Thymus (tissue), 11 donors: Measurements from ENCODE around the gene C1RL. TPM values are rescaled to one million over a fixed set of nuclear protein-coding genes. Genes with fewer than 3 reads are reported as not detected.

Source experiments
- DNase-seq, 9 donors: peaks; one replicate each; pipeline ENCODE4 v3.0.0-alpha.2; 2013; ENCODE audit warnings: low spot score in 9 of 9, low read depth in 6 of 9, missing footprints in 1 of 9
- H3K27ac ChIP-seq, 2 donors: one replicate each; pipeline ENCODE4 v1.5.1; 2013; ENCODE audit warnings: control low read depth in 1 of 2, low read depth in 1 of 2, low read length in 1 of 2, mild to moderate bottlenecking in 1 of 2, moderate library complexity in 1 of 2
- H3K27me3 ChIP-seq, 2 donors: one replicate each; pipeline ENCODE4 v1.5.1; 2013; ENCODE audit warnings: low read length in 1 of 2; ENCODE audit not compliant: control insufficient read depth in 2 of 2, insufficient read depth in 1 of 2
- H3K36me3 ChIP-seq, 2 donors: one replicate each; pipeline ENCODE4 v1.5.1; 2013; ENCODE audit warnings: low read length in 1 of 2, mild to moderate bottlenecking in 1 of 2, moderate library complexity in 1 of 2; ENCODE audit not compliant: control insufficient read depth in 2 of 2, insufficient read depth in 2 of 2
- H3K4me1 ChIP-seq, 2 donors: one replicate each; pipeline ENCODE4 v1.5.1; 2013; ENCODE audit warnings: low read length in 2 of 2; ENCODE audit not compliant: control insufficient read depth in 2 of 2, insufficient read depth in 2 of 2
- H3K4me3 ChIP-seq, 2 donors: one replicate each; pipeline ENCODE4 v1.5.1; 2013; ENCODE audit warnings: low read length in 2 of 2, control low read depth in 1 of 2, mild to moderate bottlenecking in 1 of 2
- H3K9me3 ChIP-seq, 2 donors: one replicate each; pipeline ENCODE4 v1.5.1; 2013; ENCODE audit warnings: low read length in 1 of 2, mild to moderate bottlenecking in 1 of 2; ENCODE audit not compliant: control insufficient read depth in 2 of 2, insufficient read depth in 1 of 2
- WGBS: extraction: QIAGEN DNeasy Blood & Tissue Kit; methylation state at CpG from one replicate; pipeline ENCODE4 v1.1.7; 2013; 5-methylcytosine and 5-hydroxymethylcytosine counted together
- polyA plus RNA-seq: library from polyadenylated mRNA; stranded (reverse); fragments of 200-250 nt; gene quantifications from one replicate; pipeline ENCODE4 v1.2.3, GENCODE V29; 2013
- total RNA-seq: library from RNA; stranded (reverse); fragments of 120-200 nt; gene quantifications from one replicate; pipeline ENCODE4 v1.2.4, GENCODE V29; 2013
- donor health status: healthy.

The C1RL gene
- total and polyA plus RNA-seq, 2 donors, result 17.4 to 54.8 TPM

GRCh38 chr12:7102582-7102981, 6.4 kb downstream of the C1RL start:
- Histone ChIP-seq H3K9me3 (no peaks in the 10 kb centered on the region), H3K4me3 (no peak overlapping the region), H3K4me1 (peaks cover 0 to 11% of the 10 kb centered on the region in 2 donors), H3K27me3 (no peaks in the 10 kb centered on the region), H3K36me3 (peaks cover 4 to 10% of the 10 kb centered on the region in 2 donors), H3K27ac (no peak overlapping the region)
- DNase-seq, result no peak
- WGBS, result 70% methylated on average over 3 of the region's 3 CpGs

GRCh38 chr12:7101694-7102131, 7.3 kb downstream of the C1RL start:
- WGBS, result 97% methylated on average over 10 of the region's 10 CpGs
- Histone ChIP-seq H3K27me3 (no peaks in the 10 kb centered on the region), H3K36me3 (peaks cover 4 to 10% of the 10 kb centered on the region in 2 donors), H3K4me3 (no peak overlapping the region), H3K27ac (no peak overlapping the region), H3K4me1 (peaks cover 0 to 8% of the 10 kb centered on the region in 2 donors), H3K9me3 (no peaks in the 10 kb centered on the region)
- DNase-seq, result no peak

- Histone ChIP-seq H3K27ac (no peak overlapping the region), H3K27me3 (no peaks in the 10 kb centered on the region), H3K4me1 (peaks cover 0 to 12% of the 10 kb centered on the region in 2 donors), H3K36me3 (peaks cover 4 to 10% of the 10 kb centered on the region in 2 donors), H3K4me3 (no peak overlapping the region), H3K9me3 (no peaks in the 10 kb centered on the region)
- WGBS, result 98% methylated on average over 4 of the region's 4 CpGs
- no peak for DNase-seq
Measured at GRCh38 chr12:7101047-7101693, 7.8 kb downstream of the C1RL start.

DNA sequence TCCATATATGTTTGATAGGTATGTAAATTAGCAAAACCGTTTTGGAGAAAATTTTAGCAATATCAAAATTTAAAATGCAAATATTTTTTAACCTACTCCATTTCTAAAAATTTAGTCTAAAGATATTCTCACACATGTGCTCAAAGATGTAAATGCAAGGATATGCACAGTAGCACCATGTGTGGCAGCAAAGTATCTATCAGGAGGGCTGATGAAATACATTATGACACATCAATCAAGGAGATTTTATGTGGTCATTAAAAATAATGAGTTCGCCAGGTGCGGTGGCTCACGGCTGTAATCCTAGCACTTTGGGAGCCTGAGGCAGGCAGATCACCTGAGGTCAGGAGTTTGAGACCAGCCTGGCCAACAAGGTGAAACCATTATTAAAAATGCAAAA, 8.8 kb downstream of the C1RL start:
- H3K4me1 ChIP-seq, result peaks cover 0 to 12% of the 10 kb centered on the region in 2 donors
- no peak for DNase-seq
- H3K9me3 ChIP-seq, result no peaks in the 10 kb centered on the region
- H3K27ac ChIP-seq, result no peak overlapping the region
- WGBS, result 98% methylated on average over 4 of the region's 4 CpGs
- peaks cover 4 to 10% of the 10 kb centered on the region in 2 donors for H3K36me3 ChIP-seq
- H3K27me3 ChIP-seq, result no peaks in the 10 kb centered on the region
- no peak overlapping the region for H3K4me3 ChIP-seq

- H3K36me3 ChIP-seq, result peaks cover 4 to 10% of the 10 kb centered on the region in 2 donors
- no peaks in the 10 kb centered on the region for H3K27me3 ChIP-seq
- H3K4me3 ChIP-seq, result no peak overlapping the region
- no peaks in the 10 kb centered on the region for H3K9me3 ChIP-seq
- 91% methylated on average over 9 of the region's 9 CpGs for WGBS
- H3K27ac ChIP-seq, result no peak overlapping the region
- peaks cover 0 to 12% of the 10 kb centered on the region in 2 donors for H3K4me1 ChIP-seq
- no peak for DNase-seq
Measured at GRCh38 chr12:7099290-7099996, 9.6 kb downstream of the C1RL start.

DNA sequence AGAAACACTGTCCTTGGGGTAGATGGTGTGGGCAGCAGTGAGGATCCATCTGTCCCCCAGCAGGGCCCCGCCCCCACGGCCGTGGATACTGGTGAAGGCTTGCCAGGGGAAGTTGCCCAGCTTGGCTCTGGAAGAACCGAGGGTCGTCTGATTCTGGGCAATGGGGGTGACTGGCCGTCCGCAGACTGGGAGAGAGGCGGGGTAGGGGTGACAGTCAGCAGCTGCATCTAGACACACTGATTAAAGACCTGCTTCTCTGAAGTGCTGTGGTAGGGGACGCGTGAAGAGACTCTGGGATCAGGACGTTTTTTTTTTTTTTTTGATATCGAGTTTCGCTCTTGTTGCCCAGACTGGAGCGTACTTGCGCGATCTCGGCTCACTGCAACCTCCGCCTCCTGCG, 12.0 kb downstream of the C1RL start:
- 95% methylated on average over 19 of the region's 19 CpGs for WGBS
- no peaks in the 10 kb centered on the region for H3K9me3 ChIP-seq
- DNase-seq, result no peak
- H3K27ac ChIP-seq, result peak overlapping the region; percentile 1 to 56
- no peak overlapping the region for H3K4me3 ChIP-seq
- no peaks in the 10 kb centered on the region for H3K27me3 ChIP-seq
- H3K36me3 ChIP-seq, result peaks cover 0 to 10% of the 10 kb centered on the region in 2 donors
- peaks cover 0 to 10% of the 10 kb centered on the region in 2 donors for H3K4me1 ChIP-seq

- H3K27ac ChIP-seq, result peak overlapping the region in 1 of 2 donors; percentile 56
- H3K4me3 ChIP-seq, result no peak overlapping the region
- DNase-seq, result no peak
- peaks cover 0 to 6% of the 10 kb centered on the region in 2 donors for H3K36me3 ChIP-seq
- H3K9me3 ChIP-seq, result no peaks in the 10 kb centered on the region
- 90% methylated on average over 26 of the region's 26 CpGs for WGBS
- peaks cover 0 to 11% of the 10 kb centered on the region in 2 donors for H3K4me1 ChIP-seq
- no peaks in the 10 kb centered on the region for H3K27me3 ChIP-seq
Measured at GRCh38 chr12:7096006-7096932, 12.7 kb downstream of the C1RL start.

- peaks cover 0 to 11% of the 10 kb centered on the region in 2 donors for H3K4me1 ChIP-seq
- H3K36me3 ChIP-seq, result no peaks in the 10 kb centered on the region
- H3K4me3 ChIP-seq, result no peak overlapping the region
- DNase-seq, result no peak
- H3K9me3 ChIP-seq, result no peaks in the 10 kb centered on the region
- WGBS, result 85% methylated on average over 10 of the region's 10 CpGs
- no peaks in the 10 kb centered on the region for H3K27me3 ChIP-seq
- no peak overlapping the region for H3K27ac ChIP-seq
Measured at GRCh38 chr12:7093892-7094291, 15.1 kb downstream of the C1RL start.
